Loucy (cell line): Measurements from ENCODE around the gene QPCTL.
A peak's percentile ranks its signal among the peaks of the same experiment; 100 is the strongest.

Experiments
- H2AFZ ChIP-seq: fragments of 200-600 bp; sonication (generic); 2 replicates; pipeline ENCODE4 v1.6.0; 2016; ENCODE audit warnings: antibody characterized with exemption, mild to moderate bottlenecking, low read length, moderate library complexity
- H3F3A ChIP-seq: fragments of 200-600 bp; 2 replicates; pipeline ENCODE4 v1.6.0; 2016; ENCODE audit warnings: antibody characterized with exemption, low read depth, mild to moderate bottlenecking
- H3K27me3 ChIP-seq: fragments of 200-600 bp; sonication (generic); 2 replicates; pipeline ENCODE4 v1.6.1; 2014; ENCODE audit warnings: low read length, mild to moderate bottlenecking; ENCODE audit not compliant: insufficient read depth, poor library complexity, severe bottlenecking
- H3K36me3 ChIP-seq: fragments of 200-600 bp; sonication (generic); 2 replicates; pipeline ENCODE4 v1.6.1; 2016; ENCODE audit warnings: low read length; ENCODE audit not compliant: insufficient read depth
- H3K4me1 ChIP-seq: fragments of 200-600 bp; sonication (generic); 2 replicates; pipeline ENCODE4 v1.5.1; 2014; ENCODE audit warnings: low read length, mild to moderate bottlenecking; ENCODE audit not compliant: insufficient read depth, poor library complexity, severe bottlenecking
- H3K4me2 ChIP-seq: fragments of 200-600 bp; sonication (generic); 2 replicates; pipeline ENCODE4 v1.6.0; 2014; ENCODE audit warnings: antibody characterized with exemption, low read length, low read depth, mild to moderate bottlenecking; ENCODE audit not compliant: poor library complexity, severe bottlenecking
- H3K4me3 ChIP-seq: fragments of 200-600 bp; sonication (generic); 2 replicates; pipeline ENCODE4 v1.5.1; 2014; ENCODE audit warnings: low read length, mild to moderate bottlenecking, mixed read lengths; ENCODE audit not compliant: poor library complexity, severe bottlenecking
- H3K79me2 ChIP-seq: fragments of 200-600 bp; sonication (generic); 2 replicates; pipeline ENCODE4 v1.6.1; 2014; ENCODE audit warnings: low read length; ENCODE audit not compliant: insufficient read depth
- H3K9ac ChIP-seq: fragments of 200-600 bp; sonication (generic); 2 replicates; pipeline ENCODE4 v1.6.0; 2014; ENCODE audit warnings: mild to moderate bottlenecking, low read depth, low read length, moderate library complexity; ENCODE audit not compliant: poor library complexity, severe bottlenecking
- H3K9me2 ChIP-seq: fragments of 200-600 bp; sonication (generic); replicated peaks from 2 replicates; pipeline ENCODE4 v1.6.1; 2016; ENCODE audit warnings: low read depth, low read length, mixed read lengths
- H3K9me3 ChIP-seq: fragments of 200-600 bp; sonication (generic); 2 replicates; pipeline ENCODE4 v1.6.1; 2014; ENCODE audit warnings: mild to moderate bottlenecking, antibody characterized with exemption, low read length, low read depth; ENCODE audit not compliant: insufficient read depth
- H4K20me1 ChIP-seq: fragments of 200-600 bp; sonication (generic); 2 replicates; pipeline ENCODE4 v1.6.0; 2014; ENCODE audit warnings: antibody characterized with exemption, low read length, mild to moderate bottlenecking; ENCODE audit not compliant: insufficient read depth, poor library complexity, severe bottlenecking
- EZH2phosphoT487 ChIP-seq: fragments of 200-600 bp; IDR thresholded peaks from 2 replicates; pipeline ENCODE4 v1.6.1; 2018; ENCODE audit warnings: antibody characterized with exemption, mild to moderate bottlenecking, moderate library complexity, borderline replicate concordance
- TF ChIP-seq, protein P1 (sequence below): fragments of 200-600 bp; sonication (generic); conservative IDR thresholded peaks from 2 replicates; pipeline ENCODE4 v1.5.1; 2014; ENCODE audit warnings: mild to moderate bottlenecking, antibody characterized with exemption, low read length

Gene QPCTL

DNA sequence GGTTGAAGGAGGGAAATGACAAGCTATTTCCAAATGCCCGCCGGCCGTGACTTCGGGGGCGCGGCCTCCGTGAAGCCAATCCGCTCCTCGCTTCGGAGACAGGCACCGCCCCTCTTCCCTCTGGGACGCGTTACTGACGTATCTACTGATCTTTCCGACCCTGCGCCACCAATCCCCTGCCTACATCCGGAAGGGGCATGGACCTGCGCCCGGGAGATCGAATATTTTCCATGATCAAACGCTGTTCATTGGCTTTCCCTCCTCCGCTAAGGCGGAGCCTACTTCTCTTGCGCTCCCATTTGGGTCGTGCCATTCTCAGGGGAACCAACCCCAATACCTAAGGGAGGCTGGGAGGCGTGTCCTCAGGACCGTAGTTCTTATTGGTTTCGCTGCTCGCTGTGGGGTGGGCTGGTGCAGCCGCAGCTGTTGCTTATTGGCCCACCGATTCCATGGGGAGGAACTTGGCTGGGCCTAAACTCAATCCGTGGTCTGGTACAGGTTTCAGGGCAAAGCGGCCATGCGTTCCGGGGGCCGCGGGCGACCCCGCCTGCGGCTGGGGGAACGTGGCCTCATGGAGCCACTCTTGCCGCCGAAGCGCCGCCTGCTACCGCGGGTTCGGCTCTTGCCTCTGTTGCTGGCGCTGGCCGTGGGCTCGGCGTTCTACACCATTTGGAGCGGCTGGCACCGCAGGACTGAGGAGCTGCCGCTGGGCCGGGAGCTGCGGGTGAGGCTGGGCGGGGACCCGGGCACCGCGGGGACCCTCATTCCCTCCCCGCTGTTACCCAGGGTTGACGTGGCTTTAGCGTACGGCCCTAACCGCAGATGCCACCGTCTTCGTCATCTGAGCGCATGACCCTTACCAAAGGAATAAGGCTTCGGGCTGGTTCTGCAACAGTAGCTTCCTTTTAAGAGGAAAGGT lies at the start of gene QPCTL:
Gene QPCTL (plus strand): TSS at position 480 of the 919 bp plus-strand sequence. CDS start 38 bp downstream, at position 518.
- peak within 1 kb of the TSS; percentile 98 for H3K4me3 ChIP-seq
- peak within 1 kb of the TSS; percentile 94 for H3K9ac ChIP-seq
- no peak for TF ChIP-seq EZH2phosphoT487
- TF ChIP-seq, protein P1, sequence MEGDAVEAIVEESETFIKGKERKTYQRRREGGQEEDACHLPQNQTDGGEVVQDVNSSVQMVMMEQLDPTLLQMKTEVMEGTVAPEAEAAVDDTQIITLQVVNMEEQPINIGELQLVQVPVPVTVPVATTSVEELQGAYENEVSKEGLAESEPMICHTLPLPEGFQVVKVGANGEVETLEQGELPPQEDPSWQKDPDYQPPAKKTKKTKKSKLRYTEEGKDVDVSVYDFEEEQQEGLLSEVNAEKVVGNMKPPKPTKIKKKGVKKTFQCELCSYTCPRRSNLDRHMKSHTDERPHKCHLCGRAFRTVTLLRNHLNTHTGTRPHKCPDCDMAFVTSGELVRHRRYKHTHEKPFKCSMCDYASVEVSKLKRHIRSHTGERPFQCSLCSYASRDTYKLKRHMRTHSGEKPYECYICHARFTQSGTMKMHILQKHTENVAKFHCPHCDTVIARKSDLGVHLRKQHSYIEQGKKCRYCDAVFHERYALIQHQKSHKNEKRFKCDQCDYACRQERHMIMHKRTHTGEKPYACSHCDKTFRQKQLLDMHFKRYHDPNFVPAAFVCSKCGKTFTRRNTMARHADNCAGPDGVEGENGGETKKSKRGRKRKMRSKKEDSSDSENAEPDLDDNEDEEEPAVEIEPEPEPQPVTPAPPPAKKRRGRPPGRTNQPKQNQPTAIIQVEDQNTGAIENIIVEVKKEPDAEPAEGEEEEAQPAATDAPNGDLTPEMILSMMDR, result no peak
- peaks cover 10% of the 10 kb centered on the region for H4K20me1 ChIP-seq
- H3F3A ChIP-seq, result no peaks in the 10 kb centered on the region
- no peaks in the 10 kb centered on the region for H3K27me3 ChIP-seq
- peaks cover 52% of the 10 kb centered on the region for H3K79me2 ChIP-seq
- H3K4me2 ChIP-seq, result peak within 1 kb of the TSS; percentile 98
- peaks cover 11% of the 10 kb centered on the region; the same call in 1 of the 2 replicates for H3K36me3 ChIP-seq
- peak within 1 kb of the TSS; percentile 96 for H2AFZ ChIP-seq
- no peaks in the 10 kb centered on the region for H3K9me2 ChIP-seq
- no peaks in the 10 kb centered on the region for H3K9me3 ChIP-seq
- peaks cover 13% of the 10 kb centered on the region for H3K4me1 ChIP-seq

DNA sequence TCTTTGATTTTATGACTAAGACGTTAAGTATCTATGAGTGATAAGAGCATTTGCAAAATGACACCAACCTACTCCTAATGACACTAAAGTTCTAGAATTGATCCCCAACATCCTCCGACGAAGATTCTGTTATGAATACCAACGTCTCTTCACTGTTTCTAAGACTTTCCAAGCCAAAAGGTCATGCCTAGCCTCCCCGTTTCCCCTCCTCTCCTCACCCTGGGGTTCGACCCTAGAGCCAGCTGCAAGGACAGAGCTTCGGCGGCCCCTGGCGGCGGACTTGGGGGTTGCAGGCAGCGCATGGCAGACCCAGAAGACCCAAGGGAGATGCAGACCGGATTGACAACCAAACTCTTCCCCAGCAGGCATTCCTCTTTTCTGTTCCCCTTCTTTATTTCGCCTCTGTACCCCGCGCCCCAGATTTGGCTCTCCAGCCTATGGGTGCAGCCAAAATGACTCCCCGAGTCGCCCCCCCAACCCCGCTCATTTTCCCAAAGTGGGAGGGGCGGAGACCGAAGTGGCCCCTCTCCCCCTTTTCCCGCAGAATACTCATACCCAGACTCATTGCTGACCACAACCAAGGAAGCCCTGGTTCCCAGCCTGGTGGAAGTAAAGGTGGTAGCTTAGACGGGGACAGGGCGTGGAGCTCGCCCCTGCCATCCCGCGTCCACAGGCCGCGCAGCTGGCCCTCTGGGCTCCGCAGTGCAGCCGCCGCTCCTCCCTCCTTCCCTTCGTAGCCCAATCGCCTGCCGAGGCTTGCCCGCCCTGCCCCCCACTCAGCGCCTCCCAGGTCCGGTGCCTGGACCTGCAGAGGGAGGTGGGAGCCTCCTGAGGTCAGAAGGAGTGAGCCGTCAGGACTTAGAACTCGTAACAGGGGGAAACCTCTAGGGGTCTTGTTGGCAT lies 49.2 kb upstream of the QPCTL start:
- Histone ChIP-seq H3K36me3 (no peaks in the 10 kb centered on the region), H3K4me3 (peak overlapping the region; percentile 35), H3K9me2 (no peaks in the 10 kb centered on the region), H3K9ac (no peak overlapping the region), H3K79me2 (peaks cover 6% of the 10 kb centered on the region; the same call in 1 of the 2 replicates), H3K27me3 (no peaks in the 10 kb centered on the region), H4K20me1 (no peaks in the 10 kb centered on the region), H3K4me1 (peaks cover 21% of the 10 kb centered on the region), H2AFZ (no peak overlapping the region), H3F3A (peaks cover 5% of the 10 kb centered on the region; the same call in 1 of the 2 replicates), H3K4me2 (peak overlapping the region; percentile 53), H3K9me3 (no peaks in the 10 kb centered on the region)
- no peak for TF ChIP-seq EZH2phosphoT487
- TF ChIP-seq, protein P1, result peak; percentile 98

DNA sequence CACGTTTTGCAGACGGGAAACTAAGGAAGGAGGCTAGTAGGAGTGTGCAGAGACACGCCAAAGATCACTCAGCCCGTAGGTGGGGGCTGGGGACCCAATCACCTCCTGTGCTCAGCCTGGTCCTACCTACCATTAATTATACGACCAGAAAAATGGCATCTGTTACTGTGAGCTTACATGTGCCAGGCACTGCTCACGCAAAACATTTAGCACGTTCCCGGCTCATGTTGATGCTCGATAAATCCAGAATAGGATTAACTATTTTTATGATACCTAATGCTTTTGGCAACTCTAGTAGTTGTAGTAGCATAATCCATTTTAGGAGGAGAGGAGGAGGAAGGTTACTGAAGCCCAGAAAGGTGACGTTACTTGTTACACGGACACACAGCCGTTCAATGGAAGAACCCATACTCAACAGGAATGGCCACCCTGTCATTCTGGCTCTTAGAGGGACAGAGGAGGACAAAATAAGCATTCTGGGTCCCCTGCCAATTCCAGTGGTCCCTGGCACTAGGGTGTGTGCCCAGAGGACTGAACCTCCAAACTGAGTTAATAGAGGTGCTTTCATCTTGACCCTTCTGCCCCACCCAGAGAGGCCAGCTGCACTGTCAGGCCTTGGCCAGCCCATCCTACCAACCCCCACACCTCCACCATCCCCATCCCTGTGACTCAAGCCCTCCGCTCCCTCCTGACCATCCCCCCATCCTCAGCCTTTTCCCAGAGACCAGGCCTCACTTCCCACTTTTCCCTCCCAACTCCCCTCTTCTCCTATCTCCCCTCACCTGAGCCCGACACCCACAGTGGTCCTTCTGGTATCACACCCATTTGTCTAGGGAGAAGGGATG lies 48.3 kb upstream of the QPCTL start:
- no peak overlapping the region for H3K4me3 ChIP-seq
- no peaks in the 10 kb centered on the region for H3K9me2 ChIP-seq
- no peaks in the 10 kb centered on the region for H3K79me2 ChIP-seq
- no peak overlapping the region for H3K4me2 ChIP-seq
- H2AFZ ChIP-seq, result no peak overlapping the region
- no peak overlapping the region for H3K9ac ChIP-seq
- no peaks in the 10 kb centered on the region for H3K36me3 ChIP-seq
- H3K27me3 ChIP-seq, result no peaks in the 10 kb centered on the region
- peaks cover 21% of the 10 kb centered on the region for H3K4me1 ChIP-seq
- TF ChIP-seq, protein P1, result no peak
- no peak for TF ChIP-seq EZH2phosphoT487
- peaks cover 5% of the 10 kb centered on the region; the same call in 1 of the 2 replicates for H3F3A ChIP-seq
- no peaks in the 10 kb centered on the region for H3K9me3 ChIP-seq
- no peaks in the 10 kb centered on the region for H4K20me1 ChIP-seq
